Kidney (tissue), 14 donors: ENCODE data around the gene FUT9. TPM values are rescaled to one million over a fixed set of nuclear protein-coding genes. Genes with fewer than 3 reads are reported as not detected.

ENCODE experiments used
- DNase-seq, 5 donors: peaks; one replicate each; pipeline ENCODE4 v3.0.0-alpha.2; 2013 to 2020
- FAIRE-seq: peaks from 2 replicates; lab custom pipeline; 2012; peaks lifted over from hg19 to GRCh38; lab: Jason Lieb, UNC
- H3K27ac ChIP-seq, 2 donors: one replicate each; pipeline ENCODE4 v1.7.0; 2013; ENCODE audit warnings: low read depth in 2 of 2, low read length in 2 of 2, inconsistent platforms in 1 of 2
- H3K27me3 ChIP-seq: one replicate; pipeline ENCODE4 v1.7.1; 2013; ENCODE audit warnings: low read length, inconsistent platforms; ENCODE audit not compliant: control insufficient read depth, insufficient read depth
- H3K36me3 ChIP-seq, 3 donors: one replicate each; pipeline versions ENCODE4 v1.7.0 to v1.7.1; 2013; ENCODE audit warnings: low read length in 3 of 3, control low read depth in 1 of 3, inconsistent platforms in 1 of 3; ENCODE audit not compliant: insufficient read depth in 3 of 3, control insufficient read depth in 2 of 3
- H3K4me1 ChIP-seq, 3 donors: one replicate each; pipeline versions ENCODE4 v1.7.0 to v1.7.1; 2013; ENCODE audit warnings: low read length in 3 of 3, inconsistent platforms in 1 of 3, low read depth in 1 of 3; ENCODE audit not compliant: control insufficient read depth in 2 of 3, insufficient read depth in 2 of 3
- H3K4me3 ChIP-seq, 3 donors: one replicate each; pipeline versions ENCODE4 v1.7.0 to v1.8.1; 2013; ENCODE audit warnings: low read length in 3 of 3, control low read depth in 1 of 3, inconsistent platforms in 1 of 3
- H3K9ac ChIP-seq, 3 donors: one replicate each; pipeline versions ENCODE4 v1.7.0 to v1.7.1; 2013; ENCODE audit warnings: low read length in 3 of 3, control low read depth in 1 of 3, inconsistent platforms in 1 of 3
- H3K9me3 ChIP-seq, 3 donors: one replicate each; pipeline versions ENCODE4 v1.7.0 to v1.7.1; 2013; ENCODE audit warnings: low read length in 3 of 3, control low read depth in 1 of 3, inconsistent platforms in 1 of 3; ENCODE audit not compliant: control insufficient read depth in 2 of 3, insufficient read depth in 1 of 3
- CTCF ChIP-seq: IDR thresholded peaks from 3 replicates; pipeline ENCODE4 v1.5.1; 2012; ENCODE audit warnings: mild to moderate bottlenecking, moderate library complexity, borderline replicate concordance; ENCODE audit not compliant: insufficient read depth; ENCODE audit errors: extremely low read depth
- intact Hi-C: fragments of 100-400 bp; cut with DNase I; formaldehyde crosslinking; loops from one replicate; pipeline ENCODE4 v1.11.1; 2022
- polyA plus RNA-seq: library from polyadenylated mRNA; stranded (reverse); fragments of 350-450 nt; fragmentation: Illumina TruSeq; extraction: RNeasy Lipid Tissue Mini Kit (QIAGEN cat#74804); gene quantifications from one replicate; pipeline ENCODE4 v1.2.3, GENCODE V29; 2014; ENCODE audit warnings: low read depth, low replicate concordance; ENCODE audit not compliant: insufficient read depth
- total RNA-seq: library from RNA; stranded (reverse); fragmentation: NEBNext Ultra II Directional; extraction: Animal tissue kit (Norgen Biotek cat#: 25700); gene quantifications from one replicate; pipeline ENCODE4 v1.2.1, GENCODE V29; 2021
- donor health status: control.
- donor health status: control.
- donor health status: control.
- donor health status: control.
- donor health status: control.
- donor health status: DM: yes; HTN: yes; CAD: no.
- donor health status: Normal renal cell carcinoma (clear cell type).

Gene FUT9
- total and polyA plus RNA-seq, 2 donors from 2014 or later: 0.06 to 0.13 TPM

GRCh38 chr6:96151707-96152106 lies 135.9 kb downstream of the FUT9 start:
- Histone ChIP-seq H3K36me3 (no peaks in the 10 kb centered on the region), H3K9ac (no peak overlapping the region), H3K27ac (no peak overlapping the region), H3K9me3 (no peaks in the 10 kb centered on the region), H3K27me3 (no peaks in the 10 kb centered on the region), H3K4me1 (no peaks in the 10 kb centered on the region), H3K4me3 (no peak overlapping the region)
- FAIRE-seq (no peak), DNase-seq (no peak)
- intact Hi-C loops: no loop called here
- TF ChIP-seq CTCF: no peak

GRCh38 chr6:96152114-96152708 lies 136.4 kb downstream of the FUT9 start:
- H3K9me3 ChIP-seq: no peaks in the 10 kb centered on the region
- intact Hi-C loops: no loop called here
- H3K27me3 ChIP-seq: no peaks in the 10 kb centered on the region
- no peak overlapping the region for H3K27ac ChIP-seq
- no peak for TF ChIP-seq CTCF
- FAIRE-seq (no peak), DNase-seq (no peak)
- no peaks in the 10 kb centered on the region for H3K4me1 ChIP-seq
- no peak overlapping the region for H3K4me3 ChIP-seq
- no peak overlapping the region for H3K9ac ChIP-seq
- no peaks in the 10 kb centered on the region for H3K36me3 ChIP-seq

GRCh38 chr6:96153775-96154174 lies 138.0 kb downstream of the FUT9 start:
- TF ChIP-seq CTCF: no peak
- no peaks in the 10 kb centered on the region for H3K36me3 ChIP-seq
- H3K9ac ChIP-seq: no peak overlapping the region
- no peaks in the 10 kb centered on the region for H3K9me3 ChIP-seq
- H3K27me3 ChIP-seq: no peaks in the 10 kb centered on the region
- H3K27ac ChIP-seq: no peak overlapping the region
- H3K4me1 ChIP-seq: no peaks in the 10 kb centered on the region
- H3K4me3 ChIP-seq: no peak overlapping the region
- DNase-seq (no peak), FAIRE-seq (no peak)
- intact Hi-C loops: no loop called here

- Histone ChIP-seq H3K36me3 (no peaks in the 10 kb centered on the region), H3K9ac (no peak overlapping the region), H3K9me3 (no peaks in the 10 kb centered on the region), H3K27me3 (no peaks in the 10 kb centered on the region), H3K27ac (no peak overlapping the region), H3K4me3 (no peak overlapping the region), H3K4me1 (no peaks in the 10 kb centered on the region)
- no peak for TF ChIP-seq CTCF
- intact Hi-C loops: no loop called here
- FAIRE-seq (no peak), DNase-seq (no peak)
Measured at GRCh38 chr6:96156425-96156824, 140.7 kb downstream of the FUT9 start.
